ENCODE data around the gene HOXD11. TPM values are rescaled to one million over a fixed set of nuclear protein-coding genes. Genes with fewer than 3 reads are reported as not detected.

The HOXD11 gene
- total RNA-seq, 2 experiments from 2014 or later: not detected

DNA sequence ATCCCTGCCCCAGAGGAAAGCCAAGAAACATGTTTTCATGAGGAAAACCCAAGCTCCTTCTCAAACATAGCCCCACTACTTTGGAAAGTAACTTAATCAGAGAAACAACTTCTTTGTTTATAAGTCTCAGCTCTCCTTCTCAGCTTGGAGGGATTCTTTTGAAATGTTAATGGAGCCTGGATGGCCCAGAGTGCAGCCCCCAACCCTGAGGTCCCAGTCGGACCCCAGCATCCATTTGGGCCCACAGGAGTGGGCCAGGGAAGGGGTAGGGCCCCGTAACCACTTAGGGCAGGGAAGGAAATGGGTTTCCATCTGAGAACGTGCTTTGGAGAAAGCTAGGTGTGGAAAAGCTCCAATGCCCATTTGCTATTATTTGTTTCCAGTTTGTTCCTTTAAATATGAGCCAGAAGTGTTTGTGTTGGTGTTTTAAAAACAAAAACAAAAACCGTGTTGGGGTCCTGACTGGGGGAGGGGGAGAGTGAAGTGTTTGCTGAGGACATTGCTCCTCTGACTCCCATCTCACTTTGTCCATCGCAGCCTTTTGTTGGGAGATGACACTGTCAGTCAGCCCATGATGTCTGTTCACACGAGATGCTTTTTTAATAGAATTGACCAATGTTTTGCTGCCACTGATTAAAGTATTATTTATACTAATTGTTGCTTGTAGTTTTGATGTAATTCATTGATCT is 48.4 kb downstream of the HOXD11 start:
- no TSS peak for BruUV-seq (replicated peaks)
- POLR2A ChIA-PET: interaction anchor here (1.3 kb wide), 1 partner anchor 11 kb away, joined by 3 read pairs; no protein-coding TSS in a partner anchor

DNA sequence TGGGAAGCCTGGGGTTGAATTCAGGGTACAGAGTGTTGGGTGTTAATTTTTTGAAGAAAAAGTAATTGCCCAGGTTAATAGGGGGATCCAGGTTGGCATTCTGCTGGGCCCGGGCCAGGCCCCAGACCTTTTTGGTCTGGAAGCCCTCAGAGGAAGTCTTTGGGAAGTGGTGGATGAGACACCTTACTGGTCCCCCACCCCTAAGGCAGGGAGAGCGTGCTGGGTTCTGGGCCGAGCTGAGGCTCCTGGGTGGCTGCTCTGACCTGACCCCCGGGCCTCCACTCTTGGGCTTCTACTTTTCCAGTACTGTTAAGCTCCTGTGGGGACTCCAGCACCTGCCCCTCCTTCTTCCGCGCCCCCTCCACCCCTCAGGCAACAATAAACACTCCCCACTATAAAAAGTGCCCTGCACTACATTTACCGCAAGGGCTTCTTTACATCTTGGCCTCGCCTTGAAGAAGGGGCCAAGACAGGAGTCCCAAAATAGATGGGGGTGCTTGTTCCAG is 49.3 kb downstream of the HOXD11 start:
- TF ChIP-seq EZH2phosphoT487 (IDR thresholded peaks at IDR 0.05; ENCODE audit: borderline replicate concordance, low read depth, low read length): no peak
- TF ChIP-seq, protein P1, sequence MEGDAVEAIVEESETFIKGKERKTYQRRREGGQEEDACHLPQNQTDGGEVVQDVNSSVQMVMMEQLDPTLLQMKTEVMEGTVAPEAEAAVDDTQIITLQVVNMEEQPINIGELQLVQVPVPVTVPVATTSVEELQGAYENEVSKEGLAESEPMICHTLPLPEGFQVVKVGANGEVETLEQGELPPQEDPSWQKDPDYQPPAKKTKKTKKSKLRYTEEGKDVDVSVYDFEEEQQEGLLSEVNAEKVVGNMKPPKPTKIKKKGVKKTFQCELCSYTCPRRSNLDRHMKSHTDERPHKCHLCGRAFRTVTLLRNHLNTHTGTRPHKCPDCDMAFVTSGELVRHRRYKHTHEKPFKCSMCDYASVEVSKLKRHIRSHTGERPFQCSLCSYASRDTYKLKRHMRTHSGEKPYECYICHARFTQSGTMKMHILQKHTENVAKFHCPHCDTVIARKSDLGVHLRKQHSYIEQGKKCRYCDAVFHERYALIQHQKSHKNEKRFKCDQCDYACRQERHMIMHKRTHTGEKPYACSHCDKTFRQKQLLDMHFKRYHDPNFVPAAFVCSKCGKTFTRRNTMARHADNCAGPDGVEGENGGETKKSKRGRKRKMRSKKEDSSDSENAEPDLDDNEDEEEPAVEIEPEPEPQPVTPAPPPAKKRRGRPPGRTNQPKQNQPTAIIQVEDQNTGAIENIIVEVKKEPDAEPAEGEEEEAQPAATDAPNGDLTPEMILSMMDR (conservative IDR thresholded peaks at IDR 0.05; ENCODE audit: low read length): no peak
- no peaks in the 10 kb centered on the region for H3K9me2 ChIP-seq (ENCODE audit: insufficient read depth, low read length)
- H4K20me1 ChIP-seq (ENCODE audit: insufficient read depth, low read length): no peaks in the 10 kb centered on the region
- no peaks in the 10 kb centered on the region for H3K79me2 ChIP-seq (ENCODE audit: insufficient read depth, low read depth, low read length)
- no peaks in the 10 kb centered on the region for H3K36me3 ChIP-seq (ENCODE audit: insufficient read depth, low read length)
- no peaks in the 10 kb centered on the region for H3K4me1 ChIP-seq (ENCODE audit: insufficient read depth, low read length, poor library complexity, severe bottlenecking)
- ChIA-PET POLR2A (no interaction called here), CTCF (ENCODE audit: unreplicated experiment) (no interaction called here)
- no peak overlapping the region for H3K4me2 ChIP-seq (ENCODE audit: low read length)
- no peak overlapping the region for H3K27ac ChIP-seq (ENCODE audit: low read depth, low read length, poor library complexity, severe bottlenecking)
- no peak for DNase-seq (ENCODE audit: low spot score)
- no peak overlapping the region for H3K4me3 ChIP-seq (ENCODE audit: low read depth, low read length, poor library complexity, severe bottlenecking)
- H2AFZ ChIP-seq (ENCODE audit: low read length): no peak overlapping the region
- intact Hi-C loops (cut with micrococcal nuclease; ENCODE audit: unreplicated experiment): no loop called here
- no peaks in the 10 kb centered on the region for H3K9me3 ChIP-seq (ENCODE audit: low read length)
- BruUV-seq (replicated peaks): no TSS peak

More for the DNA sequence above, 48.4 kb downstream of the HOXD11 start:
- H3K9me3 ChIP-seq (ENCODE audit: low read length): no peaks in the 10 kb centered on the region
- no peaks in the 10 kb centered on the region for H3K4me1 ChIP-seq (ENCODE audit: insufficient read depth, low read length, poor library complexity, severe bottlenecking)
- no peak for DNase-seq (ENCODE audit: low spot score)
- no peak overlapping the region for H3K27ac ChIP-seq (ENCODE audit: low read depth, low read length, poor library complexity, severe bottlenecking)
- no peak overlapping the region for H3K4me3 ChIP-seq (ENCODE audit: low read depth, low read length, poor library complexity, severe bottlenecking)
- CTCF ChIA-PET (ENCODE audit: unreplicated experiment): no interaction called here
- H3K9me2 ChIP-seq (ENCODE audit: insufficient read depth, low read length): no peaks in the 10 kb centered on the region
- no peaks in the 10 kb centered on the region for H3K79me2 ChIP-seq (ENCODE audit: insufficient read depth, low read depth, low read length)
- intact Hi-C loops (cut with micrococcal nuclease; ENCODE audit: unreplicated experiment): no loop called here
- no peaks in the 10 kb centered on the region for H4K20me1 ChIP-seq (ENCODE audit: insufficient read depth, low read length)
- H3K4me2 ChIP-seq (ENCODE audit: low read length): no peak overlapping the region
- no peak for TF ChIP-seq EZH2phosphoT487 (IDR thresholded peaks at IDR 0.05; ENCODE audit: borderline replicate concordance, low read depth, low read length)
- TF ChIP-seq, protein P1 (conservative IDR thresholded peaks at IDR 0.05; ENCODE audit: low read length): no peak
- no peaks in the 10 kb centered on the region for H3K36me3 ChIP-seq (ENCODE audit: insufficient read depth, low read length)
- no peak overlapping the region for H2AFZ ChIP-seq (ENCODE audit: low read length)

DNA sequence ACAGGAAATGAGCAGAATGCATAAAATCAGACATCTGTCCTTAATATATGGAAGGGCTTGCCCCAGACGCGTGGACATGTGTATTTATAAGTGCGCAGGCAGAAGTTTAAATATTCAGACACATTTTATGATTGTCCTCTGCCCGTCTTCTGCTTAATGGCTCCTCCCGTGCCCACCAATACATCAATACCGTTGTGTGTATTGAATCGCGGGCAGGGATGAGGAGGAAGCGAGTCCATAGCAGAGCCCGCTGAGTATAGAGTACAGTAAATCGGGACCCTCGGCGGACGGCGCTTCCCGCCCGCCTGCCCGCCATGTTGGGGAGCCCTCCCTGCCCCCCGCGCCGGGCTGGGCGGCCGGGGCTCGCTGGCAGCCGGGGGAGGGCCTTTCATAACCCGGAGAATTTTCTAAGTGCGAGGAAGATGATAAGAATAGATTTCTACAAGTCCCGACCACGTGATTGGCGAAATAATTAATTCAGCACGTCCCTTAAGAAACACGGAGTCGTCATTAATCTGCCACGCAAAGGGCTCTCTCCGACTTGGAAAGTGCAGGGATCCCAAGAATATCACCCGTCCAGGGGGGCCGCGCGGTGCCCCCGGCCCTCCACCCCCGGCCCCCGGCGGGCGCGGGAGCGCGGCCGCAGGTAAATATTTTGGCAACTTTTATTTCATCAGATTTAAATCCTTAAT is 49.9 kb downstream of the HOXD11 start, which contains the start of gene HOXD3:
Gene HOXD3 (plus strand): TSS at position 501 of the 692 bp plus-strand sequence. CDS start 11,808 bp downstream, outside the sequence.
- BruUV-seq (replicated peaks): no TSS peak
- no peak within 1 kb of the TSS for H3K4me2 ChIP-seq (ENCODE audit: low read length)
- no peaks in the 10 kb centered on the region for H3K9me3 ChIP-seq (ENCODE audit: low read length)
- no peaks in the 10 kb centered on the region for H4K20me1 ChIP-seq (ENCODE audit: insufficient read depth, low read length)
- no peak for TF ChIP-seq EZH2phosphoT487 (IDR thresholded peaks at IDR 0.05; ENCODE audit: borderline replicate concordance, low read depth, low read length)
- TF ChIP-seq, protein P1 (conservative IDR thresholded peaks at IDR 0.05; ENCODE audit: low read length): no peak
- no peaks in the 10 kb centered on the region for H3K36me3 ChIP-seq (ENCODE audit: insufficient read depth, low read length)
- ChIA-PET CTCF (ENCODE audit: unreplicated experiment) (no interaction called here), POLR2A (no interaction called here)
- no peak within 1 kb of the TSS for H2AFZ ChIP-seq (ENCODE audit: low read length)
- no peak for DNase-seq (ENCODE audit: low spot score)
- intact Hi-C loops (cut with micrococcal nuclease; ENCODE audit: unreplicated experiment): no loop called here
- H3K9me2 ChIP-seq (ENCODE audit: insufficient read depth, low read length): no peaks in the 10 kb centered on the region
- no peak within 1 kb of the TSS for H3K4me3 ChIP-seq (ENCODE audit: low read depth, low read length, poor library complexity, severe bottlenecking)
- no peak within 1 kb of the TSS for H3K27ac ChIP-seq (ENCODE audit: low read depth, low read length, poor library complexity, severe bottlenecking)
- H3K4me1 ChIP-seq (ENCODE audit: insufficient read depth, low read length, poor library complexity, severe bottlenecking): no peaks in the 10 kb centered on the region
- no peaks in the 10 kb centered on the region for H3K79me2 ChIP-seq (ENCODE audit: insufficient read depth, low read depth, low read length)
